ENCODE measurements around the gene JPH4.

Gene JPH4

GRCh38 chr14:23578560-23579310 is at the start of gene JPH4:
JPH4 (minus strand) TSS chr14:23578790; CDS start chr14:23577453, 1,337 bp downstream.
- peaks cover 11% of the 10 kb centered on the region for H3K4me1 Mint-ChIP-seq
- H3K27ac Mint-ChIP-seq: no peak within 1 kb of the TSS
- H3K4me3 Mint-ChIP-seq: peak within 1 kb of the TSS; percentile 27
- H3K36me3 Mint-ChIP-seq: peaks cover 2% of the 10 kb centered on the region
- H3K27me3 Mint-ChIP-seq: peaks cover 41% of the 10 kb centered on the region
- no peaks in the 10 kb centered on the region for H3K9me3 Mint-ChIP-seq

- Mint-ChIP-seq H3K27me3 (peaks cover under 1% of the 10 kb centered on the region), H3K9me3 (peaks cover 10% of the 10 kb centered on the region), H3K36me3 (no peaks in the 10 kb centered on the region), H3K4me3 (no peak overlapping the region), H3K27ac (no peak overlapping the region), H3K4me1 (peaks cover 10% of the 10 kb centered on the region)
Observed at GRCh38 chr14:23627961-23628360, 49.4 kb upstream of the JPH4 start.

- Mint-ChIP-seq H3K27me3 (peaks cover 1% of the 10 kb centered on the region), H3K4me3 (no peak overlapping the region), H3K9me3 (peaks cover 10% of the 10 kb centered on the region), H3K27ac (no peak overlapping the region), H3K36me3 (no peaks in the 10 kb centered on the region), H3K4me1 (peaks cover 6% of the 10 kb centered on the region)
Observed at GRCh38 chr14:23626946-23627345, 48.4 kb upstream of the JPH4 start.

GRCh38 chr14:23624830-23625404 is 46.3 kb upstream of the JPH4 start:
- Mint-ChIP-seq H3K4me3 (no peak overlapping the region), H3K27me3 (peaks cover 4% of the 10 kb centered on the region), H3K4me1 (no peaks in the 10 kb centered on the region), H3K9me3 (peaks cover 10% of the 10 kb centered on the region), H3K36me3 (peaks cover 1% of the 10 kb centered on the region), H3K27ac (no peak overlapping the region)

GRCh38 chr14:23623962-23624361 is 45.4 kb upstream of the JPH4 start:
- Mint-ChIP-seq H3K4me3 (no peak overlapping the region), H3K4me1 (no peaks in the 10 kb centered on the region), H3K27me3 (peaks cover 4% of the 10 kb centered on the region), H3K27ac (no peak overlapping the region), H3K9me3 (peaks cover 10% of the 10 kb centered on the region), H3K36me3 (peaks cover 1% of the 10 kb centered on the region)

GRCh38 chr14:23622990-23623389 is 44.4 kb upstream of the JPH4 start:
- H3K27me3 Mint-ChIP-seq: peaks cover 4% of the 10 kb centered on the region
- H3K36me3 Mint-ChIP-seq: peaks cover 1% of the 10 kb centered on the region
- H3K4me3 Mint-ChIP-seq: no peak overlapping the region
- no peaks in the 10 kb centered on the region for H3K4me1 Mint-ChIP-seq
- H3K27ac Mint-ChIP-seq: no peak overlapping the region
- peaks cover 10% of the 10 kb centered on the region for H3K9me3 Mint-ChIP-seq

GRCh38 chr14:23621932-23622730 is 43.5 kb upstream of the JPH4 start:
- H3K4me3 Mint-ChIP-seq: no peak overlapping the region
- H3K27me3 Mint-ChIP-seq: peaks cover 4% of the 10 kb centered on the region
- H3K27ac Mint-ChIP-seq: no peak overlapping the region
- peaks cover 10% of the 10 kb centered on the region for H3K9me3 Mint-ChIP-seq
- no peaks in the 10 kb centered on the region for H3K4me1 Mint-ChIP-seq
- peaks cover 1% of the 10 kb centered on the region for H3K36me3 Mint-ChIP-seq

- Mint-ChIP-seq H3K36me3 (peaks cover 1% of the 10 kb centered on the region), H3K27me3 (peaks cover 4% of the 10 kb centered on the region), H3K4me1 (no peaks in the 10 kb centered on the region), H3K27ac (no peak overlapping the region), H3K4me3 (no peak overlapping the region), H3K9me3 (peaks cover 10% of the 10 kb centered on the region)
Observed at GRCh38 chr14:23621204-23621931, 42.8 kb upstream of the JPH4 start.

- H3K27ac Mint-ChIP-seq: no peak overlapping the region
- peaks cover 4% of the 10 kb centered on the region for H3K27me3 Mint-ChIP-seq
- H3K4me1 Mint-ChIP-seq: no peaks in the 10 kb centered on the region
- peaks cover 1% of the 10 kb centered on the region for H3K36me3 Mint-ChIP-seq
- H3K9me3 Mint-ChIP-seq: peaks cover 8% of the 10 kb centered on the region
- H3K4me3 Mint-ChIP-seq: no peak overlapping the region
Observed at GRCh38 chr14:23620177-23620702, 41.6 kb upstream of the JPH4 start.

- Mint-ChIP-seq H3K27ac (no peak overlapping the region), H3K4me3 (no peak overlapping the region), H3K27me3 (peaks cover 4% of the 10 kb centered on the region), H3K4me1 (no peaks in the 10 kb centered on the region), H3K9me3 (no peaks in the 10 kb centered on the region), H3K36me3 (peaks cover 1% of the 10 kb centered on the region)
Observed at GRCh38 chr14:23618415-23618988, 39.9 kb upstream of the JPH4 start.

- H3K36me3 Mint-ChIP-seq: peaks cover 1% of the 10 kb centered on the region
- H3K4me3 Mint-ChIP-seq: no peak overlapping the region
- H3K27me3 Mint-ChIP-seq: peaks cover 3% of the 10 kb centered on the region
- no peaks in the 10 kb centered on the region for H3K9me3 Mint-ChIP-seq
- H3K4me1 Mint-ChIP-seq: peaks cover under 1% of the 10 kb centered on the region
- no peak overlapping the region for H3K27ac Mint-ChIP-seq
Observed at GRCh38 chr14:23617539-23617938, 38.9 kb upstream of the JPH4 start.

- Mint-ChIP-seq H3K27ac (no peak overlapping the region), H3K36me3 (no peaks in the 10 kb centered on the region), H3K4me3 (no peak overlapping the region), H3K27me3 (peaks cover 2% of the 10 kb centered on the region), H3K4me1 (peaks cover 13% of the 10 kb centered on the region), H3K9me3 (no peaks in the 10 kb centered on the region)
Observed at GRCh38 chr14:23615856-23616255, 37.3 kb upstream of the JPH4 start.

- H3K4me1 Mint-ChIP-seq: peaks cover 28% of the 10 kb centered on the region
- no peaks in the 10 kb centered on the region for H3K27me3 Mint-ChIP-seq
- peaks cover 1% of the 10 kb centered on the region for H3K36me3 Mint-ChIP-seq
- peak overlapping the region; percentile 25 for H3K27ac Mint-ChIP-seq
- no peaks in the 10 kb centered on the region for H3K9me3 Mint-ChIP-seq
- no peak overlapping the region for H3K4me3 Mint-ChIP-seq
Observed at GRCh38 chr14:23614395-23614828, 35.8 kb upstream of the JPH4 start.

GRCh38 chr14:23613242-23614070 is 34.9 kb upstream of the JPH4 start:
- H3K9me3 Mint-ChIP-seq: peaks cover 6% of the 10 kb centered on the region
- no peak overlapping the region for H3K27ac Mint-ChIP-seq
- no peaks in the 10 kb centered on the region for H3K27me3 Mint-ChIP-seq
- H3K36me3 Mint-ChIP-seq: peaks cover 3% of the 10 kb centered on the region
- H3K4me3 Mint-ChIP-seq: no peak overlapping the region
- H3K4me1 Mint-ChIP-seq: peaks cover 37% of the 10 kb centered on the region
